Measurements from ENCODE around the gene PAPOLA.

DNA sequence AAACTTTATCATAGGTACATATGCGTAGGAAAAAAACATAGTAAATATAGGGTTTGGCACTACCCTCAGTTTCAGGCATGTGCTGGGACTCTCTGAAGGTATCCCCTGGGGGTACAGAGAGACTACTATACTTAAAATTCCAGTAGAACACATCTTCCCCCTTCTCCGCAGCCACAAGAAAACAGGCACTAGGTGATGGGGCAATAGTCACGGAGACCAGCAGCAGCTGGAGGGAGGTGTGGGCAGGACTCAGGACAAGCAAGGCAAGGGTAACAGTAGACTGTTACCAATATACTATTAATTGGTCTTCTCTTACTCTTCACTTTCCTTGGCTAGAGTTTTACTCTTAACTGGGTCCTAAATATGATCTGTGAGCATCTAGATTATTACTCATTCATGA lies 4.6 kb upstream of the PAPOLA start:
- no peak for TF ChIP-seq POLR2A (IDR thresholded peaks at IDR 0.05)
- TF ChIP-seq, protein P1, sequence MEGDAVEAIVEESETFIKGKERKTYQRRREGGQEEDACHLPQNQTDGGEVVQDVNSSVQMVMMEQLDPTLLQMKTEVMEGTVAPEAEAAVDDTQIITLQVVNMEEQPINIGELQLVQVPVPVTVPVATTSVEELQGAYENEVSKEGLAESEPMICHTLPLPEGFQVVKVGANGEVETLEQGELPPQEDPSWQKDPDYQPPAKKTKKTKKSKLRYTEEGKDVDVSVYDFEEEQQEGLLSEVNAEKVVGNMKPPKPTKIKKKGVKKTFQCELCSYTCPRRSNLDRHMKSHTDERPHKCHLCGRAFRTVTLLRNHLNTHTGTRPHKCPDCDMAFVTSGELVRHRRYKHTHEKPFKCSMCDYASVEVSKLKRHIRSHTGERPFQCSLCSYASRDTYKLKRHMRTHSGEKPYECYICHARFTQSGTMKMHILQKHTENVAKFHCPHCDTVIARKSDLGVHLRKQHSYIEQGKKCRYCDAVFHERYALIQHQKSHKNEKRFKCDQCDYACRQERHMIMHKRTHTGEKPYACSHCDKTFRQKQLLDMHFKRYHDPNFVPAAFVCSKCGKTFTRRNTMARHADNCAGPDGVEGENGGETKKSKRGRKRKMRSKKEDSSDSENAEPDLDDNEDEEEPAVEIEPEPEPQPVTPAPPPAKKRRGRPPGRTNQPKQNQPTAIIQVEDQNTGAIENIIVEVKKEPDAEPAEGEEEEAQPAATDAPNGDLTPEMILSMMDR (IDR thresholded peaks at IDR 0.05), result no peak

All from thyroid gland (tissue), 4 donors.